SW480 (cell line): ENCODE measurements around the gene KIAA0753.

Source experiments
- DNase-seq: peaks from one replicate; pipeline ENCODE4 v3.0.0-alpha.2; 2016; ENCODE audit warnings: low spot score

KIAA0753 gene

DNA sequence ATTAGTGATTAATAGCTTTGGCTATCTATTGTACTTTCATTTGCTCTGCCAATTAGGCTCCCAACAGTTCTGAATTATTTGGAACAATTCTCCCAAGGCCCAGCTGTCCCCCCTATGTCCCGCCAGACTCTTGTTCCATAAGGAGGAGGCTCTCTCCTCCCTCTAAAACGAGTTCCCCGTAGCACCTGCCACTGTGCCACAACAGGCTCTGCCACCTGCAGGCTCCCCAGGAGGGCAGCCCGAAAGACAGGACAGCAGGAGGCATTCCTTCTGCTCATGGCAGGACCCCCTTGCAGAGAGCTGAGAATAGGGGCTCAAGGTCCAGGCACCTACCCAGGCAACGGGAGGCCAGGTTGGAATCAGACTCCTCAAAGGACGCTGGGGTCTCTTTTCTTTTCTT, 93.2 kb downstream of the KIAA0753 start:
- no peak for DNase-seq

DNA sequence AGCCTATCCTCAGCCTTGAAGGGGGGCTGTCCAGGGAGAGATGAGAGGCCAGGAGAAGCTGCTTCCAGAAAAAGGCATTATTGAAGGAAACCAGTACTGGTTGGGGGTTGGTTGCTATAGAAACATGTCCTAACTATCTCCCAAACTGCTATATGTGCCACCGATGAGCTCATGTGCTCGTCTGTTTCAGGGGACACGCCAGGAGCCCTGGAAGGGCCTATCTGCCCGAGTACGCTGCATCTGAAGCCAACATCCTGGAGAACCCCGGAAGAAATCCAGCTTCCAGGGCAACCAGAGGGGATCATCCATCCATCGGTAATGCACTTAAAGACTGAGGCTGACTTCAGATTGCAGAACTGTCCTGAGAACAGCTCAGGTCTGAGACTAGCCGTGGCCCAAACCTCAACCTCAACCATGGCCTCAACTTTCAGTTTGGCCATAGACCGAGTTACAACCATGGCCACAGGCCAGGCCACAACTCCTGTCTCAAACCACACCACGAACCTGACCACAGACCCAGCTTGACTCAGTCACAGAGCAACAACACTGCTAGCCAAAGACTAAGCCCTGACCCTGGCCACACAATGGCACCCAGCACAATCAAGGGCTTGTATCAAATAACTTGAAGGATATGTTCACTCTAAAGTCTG, 94.3 kb downstream of the KIAA0753 start:
- DNase-seq, result no peak

DNA sequence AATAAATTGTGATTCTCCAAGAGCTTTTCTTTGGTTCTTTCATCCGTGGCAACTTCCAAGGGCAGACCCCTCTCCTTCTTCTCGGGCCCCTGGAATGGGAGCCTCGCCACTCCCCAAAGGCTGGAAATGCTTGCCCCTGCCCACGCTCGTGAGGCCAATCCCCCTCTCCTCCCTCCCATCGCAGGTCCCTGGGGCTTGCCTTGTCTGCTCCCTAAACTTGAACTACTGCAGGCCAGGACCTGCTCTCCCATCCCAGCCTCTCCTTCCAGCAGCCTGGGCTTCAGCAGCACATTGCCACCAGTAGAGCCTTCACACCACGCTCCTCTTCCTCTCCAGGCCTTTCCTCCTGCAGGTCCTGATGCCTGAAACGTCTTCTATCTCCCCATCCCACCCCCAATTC, 95.2 kb downstream of the KIAA0753 start:
- no peak for DNase-seq

DNA sequence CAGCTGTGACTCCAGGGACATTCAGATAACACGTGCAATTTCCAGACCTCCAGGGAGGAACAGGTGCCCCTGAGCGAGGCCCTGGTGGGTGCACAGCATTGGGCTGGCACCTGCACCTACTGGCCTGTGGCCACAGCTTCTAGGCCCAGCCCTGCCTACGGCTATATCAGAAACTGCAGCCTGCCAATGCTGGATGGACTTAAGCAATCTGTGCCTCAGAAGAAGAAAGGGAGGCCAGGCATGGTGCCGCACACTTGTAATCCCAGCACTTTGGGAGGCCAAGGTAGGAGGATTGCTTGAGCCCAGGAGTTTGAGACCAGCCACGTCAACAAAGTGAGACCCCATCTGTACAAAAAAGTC, 96.5 kb downstream of the KIAA0753 start:
- no peak for DNase-seq

DNA sequence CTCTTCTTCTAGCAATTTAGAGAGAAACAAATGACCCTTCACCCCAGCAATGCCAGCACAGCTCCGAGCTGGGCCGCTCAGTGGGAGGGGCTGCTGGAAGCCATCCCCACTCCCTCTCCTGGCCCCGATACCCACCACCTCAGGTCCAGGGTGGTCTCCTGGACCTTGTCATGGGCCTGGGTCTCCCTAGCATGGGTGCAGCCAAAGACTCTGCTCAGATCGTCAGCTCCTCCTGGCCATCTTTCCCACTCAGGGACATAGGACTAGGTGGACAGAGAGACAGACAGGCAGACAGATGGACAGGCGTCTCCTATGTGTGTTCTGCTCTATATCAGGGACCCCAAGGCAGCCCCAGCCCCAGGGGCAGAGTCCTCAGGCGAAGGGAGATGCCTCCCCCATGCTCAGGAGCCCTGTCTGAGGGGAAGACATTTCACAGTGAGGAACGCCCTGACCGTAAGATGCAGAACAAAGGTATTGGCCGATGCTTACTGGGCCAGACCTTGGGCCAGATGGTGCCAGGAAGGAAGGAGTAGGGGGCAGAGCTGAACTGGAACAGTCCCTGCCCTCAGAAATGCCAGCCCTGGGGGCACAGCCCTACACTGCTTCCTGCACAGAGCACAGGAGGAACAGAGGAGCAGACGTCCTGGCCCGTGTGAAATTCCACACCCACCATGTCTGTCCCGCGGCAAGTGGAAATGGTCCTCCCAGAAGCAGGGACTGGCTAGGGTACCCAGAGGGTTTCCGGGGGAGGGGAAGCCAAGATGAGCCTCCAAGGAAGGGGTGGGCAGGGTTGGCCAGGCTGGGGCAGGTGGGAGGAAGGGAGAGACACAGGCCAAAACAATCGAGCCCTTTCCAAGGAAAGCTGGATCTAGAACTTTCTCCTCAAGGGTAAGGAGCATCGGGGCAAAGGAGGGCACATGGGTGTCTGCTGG, 97.2 kb downstream of the KIAA0753 start:
- no peak for DNase-seq

DNA sequence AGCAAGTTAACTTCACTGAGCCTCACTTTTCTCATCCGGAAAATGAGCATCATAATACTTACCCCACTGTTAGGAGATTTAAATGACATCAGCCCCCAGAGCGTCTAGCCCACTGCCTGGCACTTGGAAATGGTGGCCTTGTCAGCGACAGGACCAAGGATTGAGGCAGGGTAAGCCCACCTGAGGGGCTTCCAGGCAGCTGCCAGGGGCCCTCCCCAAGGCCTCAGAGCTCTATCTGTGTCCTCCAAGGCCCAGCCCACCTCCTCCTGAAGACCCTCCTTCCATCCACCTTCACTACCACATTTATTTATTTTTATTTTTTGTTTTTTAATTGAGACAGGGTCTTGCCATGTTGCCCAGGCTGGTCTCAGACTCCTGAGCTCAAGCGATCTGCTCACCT, 97.9 kb downstream of the KIAA0753 start:
- DNase-seq, result no peak

DNA sequence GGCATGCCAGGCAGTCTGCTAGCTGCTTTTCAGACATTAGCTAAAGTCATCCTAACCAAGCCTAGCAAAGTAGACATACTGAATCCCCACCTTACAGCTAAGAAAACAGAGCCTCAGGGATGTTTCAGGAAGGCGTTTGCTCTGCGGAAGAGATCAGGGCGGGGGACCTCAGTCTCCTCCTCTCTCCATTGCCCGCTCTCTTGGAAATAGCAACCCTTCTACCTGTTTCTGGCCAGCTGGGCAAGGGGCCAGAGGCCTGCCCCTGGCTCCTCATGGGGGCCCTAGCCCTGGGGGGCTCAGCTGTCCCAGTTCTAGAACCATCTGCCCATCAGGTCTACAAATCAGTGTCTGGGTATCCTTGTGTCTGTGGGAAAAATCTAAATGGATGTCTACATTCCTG, 98.6 kb downstream of the KIAA0753 start:
- no peak for DNase-seq

DNA sequence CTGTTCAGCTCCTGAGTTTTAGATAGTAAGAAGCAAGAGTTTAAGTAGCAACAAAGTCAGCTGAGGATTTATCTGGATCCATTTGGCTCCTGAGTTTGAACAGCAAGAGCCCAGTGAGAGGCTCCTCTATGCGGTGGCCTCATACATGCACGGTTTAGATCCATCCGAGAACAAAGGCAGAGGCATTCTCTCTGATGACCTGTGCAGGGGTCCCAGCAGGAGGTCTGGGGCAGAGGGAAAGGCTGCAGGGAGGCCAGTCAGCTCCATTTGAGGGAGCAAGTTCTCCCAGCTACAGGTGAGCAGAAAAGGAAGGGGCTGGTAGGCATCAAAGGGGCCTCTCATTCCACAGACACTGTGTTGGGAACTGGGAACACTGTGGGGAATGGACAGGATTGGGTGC, 100.6 kb downstream of the KIAA0753 start:
- no peak for DNase-seq

DNA sequence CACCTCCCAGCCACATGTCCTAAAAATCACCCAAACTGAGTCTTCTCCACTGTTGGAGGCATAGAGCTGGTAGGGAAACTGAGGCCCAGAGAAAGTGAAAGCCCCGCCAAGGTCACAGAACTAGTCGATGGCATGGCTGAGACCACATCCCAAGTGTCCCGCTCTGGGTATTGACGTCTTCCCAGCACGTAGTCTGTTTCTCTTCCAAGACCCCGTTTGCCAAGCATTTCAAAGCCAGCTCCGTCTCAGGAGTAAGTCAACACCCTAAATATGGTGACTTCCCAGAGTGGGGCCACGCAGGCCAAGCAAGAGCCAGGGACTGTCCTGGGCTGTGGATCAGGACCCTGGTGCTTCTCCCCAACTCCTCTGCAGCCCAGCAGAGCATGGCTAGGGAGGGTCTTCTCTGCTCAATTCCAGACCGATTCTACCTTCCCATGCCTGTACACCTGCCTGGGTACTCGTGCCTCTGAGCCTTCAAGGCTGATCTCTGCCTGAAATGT, 103.9 kb downstream of the KIAA0753 start:
- no peak for DNase-seq

DNA sequence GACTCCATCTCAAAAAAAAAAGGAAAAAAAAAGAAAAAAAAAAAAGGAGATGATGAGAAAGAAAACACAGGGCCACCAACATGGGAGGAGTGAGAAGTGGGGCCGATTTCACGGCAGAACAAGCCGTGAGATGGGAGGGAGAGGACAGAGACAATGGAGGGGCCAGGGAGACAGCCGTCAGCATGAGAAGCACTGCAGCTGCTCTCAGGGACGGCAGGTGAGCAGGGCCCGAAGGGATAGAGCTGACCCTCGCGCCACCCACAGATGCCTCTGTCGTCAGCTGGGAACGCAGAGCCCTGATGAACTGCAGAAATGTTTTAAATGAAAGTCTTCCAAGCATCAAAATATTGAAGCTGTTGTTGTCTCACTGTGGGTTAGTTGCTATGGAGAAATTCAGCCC, 104.5 kb downstream of the KIAA0753 start:
- no peak for DNase-seq

DNA sequence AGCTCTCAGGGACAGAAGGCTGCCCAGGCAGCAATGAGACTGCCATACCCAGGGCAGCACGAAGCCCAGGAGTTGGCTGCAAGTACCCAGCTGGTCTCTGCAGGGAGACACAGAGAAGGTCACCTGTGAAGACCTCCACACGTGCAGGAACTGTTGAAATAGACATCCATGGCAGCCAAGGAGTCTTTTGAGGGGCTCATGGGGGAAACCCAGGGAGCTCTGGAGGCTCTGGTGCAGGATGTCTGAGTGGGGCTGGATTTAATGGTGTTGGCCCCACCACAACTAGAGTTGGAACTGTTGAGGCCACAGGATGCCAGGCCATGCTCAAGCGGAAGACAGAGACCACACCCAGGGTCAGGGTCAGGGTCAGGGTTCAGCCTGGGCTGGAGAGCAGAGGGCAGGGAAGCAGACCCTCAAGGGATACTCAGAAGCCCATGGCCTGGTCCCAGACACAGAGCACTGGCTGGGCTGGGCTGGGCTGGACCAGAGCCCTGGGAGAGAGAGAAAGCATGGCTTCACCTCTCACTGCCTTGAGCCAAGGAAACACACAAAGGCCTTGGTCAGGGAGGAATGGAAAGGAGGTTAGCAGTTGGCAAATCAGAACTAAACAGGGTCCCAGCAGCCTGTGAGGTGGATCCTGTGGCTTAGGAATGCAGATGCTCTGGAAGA, 105.5 kb downstream of the KIAA0753 start:
- DNase-seq, result no peak

DNA sequence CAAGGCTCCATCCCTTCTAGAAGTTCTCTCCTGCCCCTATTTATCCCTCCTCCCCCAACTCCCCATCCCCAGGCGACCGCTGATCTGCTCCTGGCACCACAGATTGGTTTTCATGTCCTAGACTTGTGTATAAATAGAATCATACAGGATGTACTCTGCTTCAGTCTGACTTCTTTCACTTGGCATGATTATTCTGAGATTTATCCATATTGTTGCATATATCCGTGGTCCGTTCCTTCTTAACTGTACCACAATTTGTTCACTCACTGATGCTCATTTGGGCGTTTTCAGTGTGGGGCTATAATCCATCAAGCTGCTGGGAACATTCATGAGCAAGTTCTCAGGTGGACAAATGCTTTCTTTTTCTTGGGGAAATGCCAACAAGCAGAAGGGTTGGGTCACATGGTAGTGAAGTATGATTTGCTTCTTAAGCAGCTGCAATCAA, 108.0 kb downstream of the KIAA0753 start:
- no peak for DNase-seq

DNA sequence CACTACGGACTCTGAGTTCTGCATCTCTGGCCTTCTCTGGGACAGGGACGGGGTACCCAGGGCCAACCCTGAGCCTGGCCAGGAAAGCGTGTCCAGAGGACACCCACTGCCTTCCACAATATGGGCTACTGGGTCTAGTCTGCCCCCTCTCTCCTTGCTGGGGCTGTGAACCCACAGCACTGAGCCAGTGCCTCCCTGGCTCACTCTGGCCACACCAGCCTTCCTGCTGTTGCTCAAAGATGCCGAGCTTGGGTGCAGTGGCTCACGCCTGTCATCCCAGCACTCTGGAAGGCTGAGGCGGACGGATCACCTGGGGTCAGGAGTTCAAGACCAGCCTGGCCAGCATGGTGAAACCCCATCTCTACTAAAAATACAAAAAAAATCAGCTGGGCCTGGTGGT, 108.9 kb downstream of the KIAA0753 start:
- DNase-seq, result no peak

DNA sequence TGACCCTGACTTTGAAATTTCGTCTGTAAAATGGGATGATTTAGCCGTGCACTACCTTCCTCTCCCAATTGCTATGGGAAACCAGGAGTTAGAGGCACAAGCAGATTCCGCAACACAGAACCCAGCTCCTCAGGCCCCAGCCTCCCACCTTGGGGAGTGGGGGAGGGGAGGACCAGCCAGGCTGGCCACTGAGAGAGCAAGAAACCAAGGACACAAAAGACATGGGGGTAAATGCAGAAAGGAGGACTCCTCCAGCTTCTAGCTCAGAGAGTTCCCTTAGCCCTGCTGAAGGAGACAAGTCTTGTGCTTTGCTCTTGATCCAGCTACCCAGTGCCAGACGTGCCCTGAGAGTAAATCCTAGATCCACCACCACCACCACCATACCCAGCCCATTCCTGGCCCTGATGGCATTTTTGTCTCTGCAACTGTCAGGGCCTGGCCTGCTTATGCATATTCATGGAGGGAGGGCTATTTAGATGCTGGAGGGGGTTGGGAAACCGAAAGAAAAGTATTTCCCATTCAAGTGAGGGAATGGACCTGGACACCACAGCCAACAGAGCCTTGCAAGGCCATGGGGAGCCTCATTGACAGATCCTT, 110.1 kb downstream of the KIAA0753 start:
- no peak for DNase-seq

DNA sequence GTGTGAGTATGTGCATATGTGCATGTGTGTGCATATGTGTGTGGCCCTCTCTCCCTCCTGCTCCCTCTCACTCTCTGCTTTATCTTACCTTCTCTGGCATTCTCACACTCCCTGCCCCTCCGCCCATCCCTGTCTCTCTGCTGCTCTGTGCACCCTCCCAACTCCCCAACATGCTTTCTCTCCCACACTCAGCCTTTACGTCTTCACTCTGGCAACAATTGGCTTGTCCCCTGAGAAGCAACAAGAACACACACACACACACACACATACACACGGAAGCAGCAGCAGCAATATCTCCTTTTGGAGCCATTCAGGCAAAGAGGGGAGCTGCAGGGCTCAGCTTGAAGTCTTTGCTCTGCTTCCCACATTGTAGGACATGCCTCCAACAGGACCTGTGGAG, 112.0 kb downstream of the KIAA0753 start:
- DNase-seq, result no peak
